ENCODE measurements around the gene NCOR2.

NCOR2 gene

GRCh38 chr12:124524231-124524925 is 43.0 kb downstream of the NCOR2 start:
- Histone ChIP-seq H2AFZ (ENCODE audit: low read depth, low read length) (no peak overlapping the region), H3K9me3 (ENCODE audit: low read length) (no peaks in the 10 kb centered on the region), H3K36me3 (ENCODE audit: insufficient read depth, low read length) (no peaks in the 10 kb centered on the region), H3K27me3 (ENCODE audit: insufficient read depth, low read length) (no peaks in the 10 kb centered on the region), H3K4me1 (ENCODE audit: insufficient read depth, low read length) (peaks cover 8% of the 10 kb centered on the region), H3K4me3 (ENCODE audit: low read length) (no peak overlapping the region)

DNA sequence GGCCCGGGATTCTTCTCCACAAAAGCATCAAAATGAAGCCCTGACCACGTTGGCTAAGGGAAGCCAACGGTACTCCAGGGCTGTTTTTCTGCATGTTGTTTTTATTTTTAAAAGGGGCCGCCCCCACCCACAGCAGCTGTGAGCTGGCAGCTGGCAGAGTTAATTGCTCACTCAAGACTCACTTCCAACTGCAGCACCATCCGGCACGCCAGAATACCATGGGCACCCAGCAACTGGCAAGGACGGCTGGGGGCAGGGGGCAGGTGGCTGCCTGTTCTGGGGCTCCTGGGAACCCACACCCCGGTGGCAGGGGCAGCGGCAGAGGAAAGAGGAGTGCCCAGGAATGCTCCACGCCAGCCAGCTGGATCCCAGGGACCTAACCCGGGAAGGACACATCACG is 44.3 kb downstream of the NCOR2 start:
- H3K4me1 ChIP-seq (ENCODE audit: insufficient read depth, low read length), result peaks cover 20% of the 10 kb centered on the region
- no peak overlapping the region for H3K4me3 ChIP-seq (ENCODE audit: low read length)
- H3K9me3 ChIP-seq (ENCODE audit: low read length), result no peaks in the 10 kb centered on the region
- H2AFZ ChIP-seq (ENCODE audit: low read depth, low read length), result no peak overlapping the region
- no peaks in the 10 kb centered on the region for H3K27me3 ChIP-seq (ENCODE audit: insufficient read depth, low read length)
- no peaks in the 10 kb centered on the region for H3K36me3 ChIP-seq (ENCODE audit: insufficient read depth, low read length)

DNA sequence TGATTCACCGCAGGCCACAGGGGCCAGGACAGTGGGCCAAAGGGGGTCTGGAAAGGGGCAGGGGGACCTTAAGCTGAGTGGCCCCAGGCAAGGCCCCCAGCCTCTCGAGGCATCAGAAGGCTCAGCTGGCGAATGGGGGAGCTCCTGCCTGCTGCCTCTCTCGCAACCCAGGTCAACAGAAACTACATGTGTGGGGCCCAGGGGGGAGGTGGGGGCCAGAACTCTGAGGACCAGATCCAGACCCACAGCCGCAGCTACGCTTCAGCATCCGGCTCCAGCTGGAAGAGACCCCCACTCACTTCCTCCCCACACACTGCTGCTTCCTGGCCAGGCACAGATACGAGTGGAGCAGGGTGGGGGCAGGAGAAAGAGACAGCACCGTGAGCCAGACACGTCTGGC is 46.5 kb downstream of the NCOR2 start:
- H3K36me3 ChIP-seq (ENCODE audit: insufficient read depth, low read length), result no peaks in the 10 kb centered on the region
- no peaks in the 10 kb centered on the region for H3K27me3 ChIP-seq (ENCODE audit: insufficient read depth, low read length)
- H2AFZ ChIP-seq (ENCODE audit: low read depth, low read length), result no peak overlapping the region
- no peaks in the 10 kb centered on the region for H3K9me3 ChIP-seq (ENCODE audit: low read length)
- peaks cover 36% of the 10 kb centered on the region for H3K4me1 ChIP-seq (ENCODE audit: insufficient read depth, low read length)
- no peak overlapping the region for H3K4me3 ChIP-seq (ENCODE audit: low read length)

GRCh38 chr12:124520265-124520701 is 47.1 kb downstream of the NCOR2 start:
- no peaks in the 10 kb centered on the region for H3K27me3 ChIP-seq (ENCODE audit: insufficient read depth, low read length)
- no peak overlapping the region for H2AFZ ChIP-seq (ENCODE audit: low read depth, low read length)
- no peaks in the 10 kb centered on the region for H3K36me3 ChIP-seq (ENCODE audit: insufficient read depth, low read length)
- no peaks in the 10 kb centered on the region for H3K9me3 ChIP-seq (ENCODE audit: low read length)
- peaks cover 40% of the 10 kb centered on the region for H3K4me1 ChIP-seq (ENCODE audit: insufficient read depth, low read length)
- no peak overlapping the region for H3K4me3 ChIP-seq (ENCODE audit: low read length)

DNA sequence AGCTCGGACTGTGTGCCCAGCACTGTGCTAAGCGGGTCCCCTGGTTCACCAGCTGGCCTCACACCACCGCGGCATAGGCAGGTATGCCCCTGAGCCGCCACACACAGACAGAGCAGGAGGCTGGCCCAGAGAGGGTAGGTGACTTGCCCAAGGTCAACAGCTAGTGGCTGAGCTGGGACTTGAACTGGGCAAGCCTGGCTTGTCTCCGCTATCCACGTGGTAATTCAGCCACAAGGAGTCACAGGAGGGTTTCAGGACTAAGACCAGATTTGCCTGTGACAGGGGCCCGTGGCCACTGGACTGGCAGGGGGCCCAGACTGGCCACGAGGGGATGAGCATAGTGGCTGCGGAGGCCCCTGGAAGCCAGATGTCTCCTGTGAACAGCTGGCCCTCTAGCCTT is 47.7 kb downstream of the NCOR2 start:
- Histone ChIP-seq H3K4me1 (ENCODE audit: insufficient read depth, low read length) (peaks cover 40% of the 10 kb centered on the region), H3K4me3 (ENCODE audit: low read length) (no peak overlapping the region), H3K27me3 (ENCODE audit: insufficient read depth, low read length) (no peaks in the 10 kb centered on the region), H3K9me3 (ENCODE audit: low read length) (no peaks in the 10 kb centered on the region), H3K36me3 (ENCODE audit: insufficient read depth, low read length) (no peaks in the 10 kb centered on the region), H2AFZ (ENCODE audit: low read depth, low read length) (no peak overlapping the region)

DNA sequence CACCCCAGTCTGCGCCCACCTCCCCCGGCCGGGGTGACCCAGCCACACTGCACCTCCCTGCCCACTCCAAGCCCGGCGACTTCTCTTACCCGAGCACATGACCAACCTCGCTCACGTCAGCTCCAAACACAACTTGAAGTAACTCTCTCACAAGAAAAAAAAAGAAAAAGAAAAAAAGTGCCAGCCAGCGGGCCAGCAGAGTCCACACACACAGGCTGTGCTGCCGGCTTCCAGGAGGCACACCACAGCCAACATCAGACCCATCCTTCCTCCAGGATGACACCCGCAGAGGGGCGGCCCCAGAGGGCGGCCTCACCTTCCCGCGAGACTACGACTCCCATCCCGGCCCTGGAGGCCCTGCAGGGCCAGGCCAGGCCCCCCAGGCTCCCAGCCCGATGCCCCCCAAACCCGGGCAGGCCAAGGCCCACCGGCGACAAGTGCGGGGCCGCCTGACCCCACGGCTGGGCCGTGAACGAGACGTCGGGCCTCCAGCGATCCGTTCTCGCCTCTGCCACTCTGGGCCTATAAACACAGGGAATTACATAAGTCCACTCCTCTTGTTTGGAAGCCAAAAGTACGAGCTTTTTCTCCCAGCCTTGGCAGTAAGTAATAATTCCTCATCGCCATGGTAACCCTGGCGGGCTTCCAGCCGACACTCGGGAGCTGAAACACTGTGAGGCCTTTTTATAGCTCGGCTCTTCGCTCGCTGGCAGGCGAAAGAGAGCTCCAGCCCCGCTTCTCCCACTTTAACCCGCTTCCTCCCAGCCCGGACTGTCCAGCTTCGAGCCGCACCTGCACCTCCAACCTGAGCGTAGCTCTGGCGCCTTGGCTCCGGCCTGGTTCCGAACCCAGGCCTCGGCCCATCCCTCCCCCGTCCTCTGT is 49.1 kb downstream of the NCOR2 start:
- Histone ChIP-seq H3K27me3 (ENCODE audit: insufficient read depth, low read length) (no peaks in the 10 kb centered on the region), H3K36me3 (ENCODE audit: insufficient read depth, low read length) (no peaks in the 10 kb centered on the region), H3K4me1 (ENCODE audit: insufficient read depth, low read length) (peaks cover 45% of the 10 kb centered on the region), H3K4me3 (ENCODE audit: low read length) (peak overlapping the region; percentile 48), H2AFZ (ENCODE audit: low read depth, low read length) (peak overlapping the region; percentile 27), H3K9me3 (ENCODE audit: low read length) (no peaks in the 10 kb centered on the region)

Measured in neuron (in vitro differentiated cells).